WTC11 (cell line): ENCODE results near the gene CCDC3. TPM values are rescaled to one million over a fixed set of nuclear protein-coding genes. Genes with fewer than 3 reads are reported as not detected.

Experiments
- ATAC-seq: fragments of 200-7000 bp; cut with Tn5 transposase; 2 replicates; pipeline ENCODE4 v1.10.0; 2021; ENCODE audit warnings: mild to moderate bottlenecking, moderate library complexity
- Bru-seq: library from RNA; stranded (reverse); fragments of 400-500 nt; gene quantifications from one replicate; lab custom pipeline; 2021; lab: Mats Ljungman, UMichigan
- CTCF ChIA-PET: fragments of 300-600 bp; sonication (Branson Sonifier 250); formaldehyde crosslinking; loops from one replicate; lab custom pipeline; 2021; ENCODE audit warnings: antibody characterized with exemption; lab: Charles Lee
- POLR2A ChIA-PET: fragments of 350-600 bp; sonication (Branson Sonifier 250); formaldehyde crosslinking; loops from one replicate; lab custom pipeline; 2021; ENCODE audit warnings: antibody characterized with exemption; lab: Charles Lee
- DNase-seq: peaks from one replicate; pipeline ENCODE4 v3.0.0; 2021; ENCODE audit warnings: low spot score
- H3K27ac Mint-ChIP-seq: 2 replicates; pipeline ENCODE4 v1.8.0; 2021; ENCODE audit warnings: mixed read lengths
- H3K27me3 Mint-ChIP-seq: 2 replicates; pipeline ENCODE4 v1.8.0; 2021; ENCODE audit warnings: low read depth, mild to moderate bottlenecking, moderate library complexity, mixed read lengths
- H3K36me3 Mint-ChIP-seq: 2 replicates; pipeline ENCODE4 v1.8.0; 2021; ENCODE audit warnings: mixed read lengths
- H3K4me1 Mint-ChIP-seq: 2 replicates; pipeline ENCODE4 v1.8.0; 2022; ENCODE audit warnings: mixed read lengths
- H3K4me3 Mint-ChIP-seq: 2 replicates; pipeline ENCODE4 v1.8.0; 2021; ENCODE audit warnings: mild to moderate bottlenecking, moderate library complexity, mixed read lengths
- H3K9me3 Mint-ChIP-seq: 2 replicates; pipeline ENCODE4 v1.8.0; 2021; ENCODE audit warnings: mixed read lengths
- CBFB ChIP-seq: sonication (generic); formaldehyde crosslinking; IDR thresholded peaks from 2 replicates; pipeline ENCODE4 v1.8.1; 2022; ENCODE audit warnings: mild to moderate bottlenecking, low read depth, missing genetic modification reagents
- GABPB1 ChIP-seq: sonication (generic); formaldehyde crosslinking; IDR thresholded peaks from 2 replicates; pipeline ENCODE4 v1.8.1; 2023; ENCODE audit warnings: mild to moderate bottlenecking, missing genetic modification reagents
- JAZF1 ChIP-seq: fragments of 250-450 bp; sonication (Bioruptor Pico); IDR thresholded peaks from 2 replicates; pipeline ENCODE4 v1.9.0; 2021; ENCODE audit warnings: moderate library complexity, mild to moderate bottlenecking, inconsistent platforms
- KAT7 ChIP-seq: sonication (generic); formaldehyde crosslinking; IDR thresholded peaks from 2 replicates; pipeline ENCODE4 v1.8.1; 2023; ENCODE audit warnings: missing genetic modification reagents, mild to moderate bottlenecking, borderline replicate concordance
- NFE2L1 ChIP-seq: sonication (generic); formaldehyde crosslinking; IDR thresholded peaks from 2 replicates; pipeline ENCODE4 v1.8.1; 2023; ENCODE audit warnings: missing genetic modification reagents
- SMAD4 ChIP-seq: sonication (generic); formaldehyde crosslinking; IDR thresholded peaks from 2 replicates; pipeline ENCODE4 v1.8.0; 2022; ENCODE audit warnings: mild to moderate bottlenecking, missing genetic modification reagents
- TEAD1 ChIP-seq: sonication (generic); formaldehyde crosslinking; IDR thresholded peaks from 2 replicates; pipeline ENCODE4 v1.8.0; 2022; ENCODE audit warnings: mild to moderate bottlenecking, missing genetic modification reagents
- ZNF423 ChIP-seq: fragments of 250-450 bp; sonication (Bioruptor Pico); IDR thresholded peaks from 2 replicates; pipeline ENCODE4 v2.1.2; 2022; ENCODE audit warnings: mild to moderate bottlenecking, moderate library complexity
- long read RNA-seq, 3 experiments: library from RNA in 1 of 3; library from capped mRNA in 1 of 3; library from polyadenylated mRNA in 1 of 3; unstranded in 2 of 3; stranded (forward) in 1 of 3; transcript quantifications; one replicate each; pipeline ENCODE4 v2.0.0, GENCODE V29; 2021
- total RNA-seq: library from RNA; stranded (reverse); gene quantifications from 3 replicates; pipeline ENCODE4 v1.2.3, GENCODE V29; 2021
- TF ChIP-seq, protein P1 (sequence below): sonication (generic); formaldehyde crosslinking; IDR thresholded peaks from 2 replicates; pipeline ENCODE4 v1.8.0; 2022; ENCODE audit warnings: mild to moderate bottlenecking, missing genetic modification reagents
- TF ChIP-seq, protein P2 (sequence below): sonication (generic); formaldehyde crosslinking; IDR thresholded peaks from 2 replicates; pipeline ENCODE4 v1.8.1; 2023; ENCODE audit warnings: mild to moderate bottlenecking, moderate library complexity, missing genetic modification reagents
- TF ChIP-seq, protein P3 (sequence below): sonication (generic); formaldehyde crosslinking; IDR thresholded peaks from 2 replicates; pipeline ENCODE4 v1.8.1; 2022; ENCODE audit warnings: low read depth, missing genetic modification reagents, borderline replicate concordance
- TF ChIP-seq, protein P4 (sequence below): sonication (generic); formaldehyde crosslinking; IDR thresholded peaks from 2 replicates; pipeline ENCODE4 v1.8.0; 2022; ENCODE audit warnings: mild to moderate bottlenecking, missing genetic modification reagents
- TF ChIP-seq, protein P5 (sequence below): fragments of 250-450 bp; sonication (Bioruptor Pico); IDR thresholded peaks from 2 replicates; pipeline ENCODE4 v2.1.2; 2022; ENCODE audit warnings: mild to moderate bottlenecking, moderate library complexity
- TF ChIP-seq, protein P6 (sequence below): fragments of 200-600 bp; IDR thresholded peaks from 2 replicates; pipeline ENCODE4 v1.8.0; 2022; ENCODE audit warnings: antibody characterized with exemption
- TF ChIP-seq, protein P7 (sequence below): fragments of 250-450 bp; sonication (Bioruptor Pico); IDR thresholded peaks from 2 replicates; pipeline ENCODE4 v1.8.0; 2021; ENCODE audit warnings: mild to moderate bottlenecking

The CCDC3 gene
- total RNA-seq (2.1 to 3.5 TPM (median 2.7 TPM) in 3 replicates), Bru-seq, nascent RNA (percentile 31 among the genes with signal in this experiment)
- long read RNA-seq, experiment 1, transcript CCDC3-201 (3 exons, 2,731 nt), result major isoform, 15 of 17 reads
- long read RNA-seq, experiment 1, partial matches to known transcripts, result 1 of 17 reads
- long read RNA-seq, experiment 1, other reads (novel, unspliced or antisense), result 1 of 17 reads
- long read RNA-seq, experiment 2, partial matches to known transcripts, result 1 of 5 reads
- long read RNA-seq, experiment 2, other reads (novel, unspliced or antisense), result 1 of 5 reads
- long read RNA-seq, experiment 3, partial matches to known transcripts, result 1 of 4 reads
- long read RNA-seq, experiment 3, other reads (novel, unspliced or antisense), result 3 of 4 reads

DNA sequence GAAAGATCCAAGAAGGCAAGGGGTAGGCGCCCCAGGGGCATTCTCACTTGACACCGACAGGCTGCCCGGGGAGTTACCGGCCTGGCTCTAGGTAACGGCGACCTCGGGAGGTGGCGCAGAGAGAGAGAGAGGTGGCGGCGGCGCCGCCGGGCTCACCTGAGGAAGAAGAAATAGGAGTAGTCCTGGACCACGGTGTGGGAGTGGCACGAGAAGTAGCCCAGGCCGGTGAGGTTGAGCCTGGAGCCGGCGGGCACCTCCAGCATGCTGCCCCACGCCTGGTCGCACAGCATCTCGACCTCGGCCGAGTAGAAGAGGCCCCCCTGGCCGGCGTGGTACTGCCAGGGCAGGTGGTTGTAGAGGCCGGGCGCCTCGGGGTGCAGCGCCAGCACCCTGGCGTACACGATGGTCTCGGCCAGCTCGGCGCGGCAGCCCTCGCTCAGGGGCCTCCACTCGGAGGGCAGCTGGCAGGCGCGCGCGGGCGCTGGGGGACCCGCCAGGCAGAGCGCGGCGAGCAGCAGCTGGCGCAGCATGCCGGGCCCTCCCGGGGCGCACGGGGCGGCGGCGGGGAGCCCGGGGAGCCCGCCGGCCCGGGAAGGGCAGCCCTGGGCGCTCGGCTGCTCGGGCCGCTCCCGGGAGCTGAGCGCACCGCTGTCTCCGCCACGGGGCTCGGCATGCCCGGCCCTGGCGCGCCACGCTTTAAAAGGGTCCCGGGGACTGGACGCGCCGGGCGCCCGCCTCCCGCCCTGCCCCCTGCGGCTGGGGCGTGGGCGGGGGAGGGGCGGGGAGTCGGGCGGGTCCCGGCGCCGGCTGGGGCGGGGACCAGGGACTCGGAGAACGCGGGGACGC is at the start of gene CCDC3:
TSS of gene CCDC3 (minus strand) at position 673 of the 846 bp plus-strand sequence. CDS start at position 530, 143 bp downstream.
- peaks cover 54% of the 10 kb centered on the region for H3K27me3 Mint-ChIP-seq
- ATAC-seq, result peak; percentile 91

More for the DNA sequence above, at the start of gene CCDC3:
- ChIA-PET CTCF (interaction anchor here (0.9 to 2.4 kb wide), 3 partner anchors 81 to 653 kb away, joined by 3 to 6 read pairs (median 3); no protein-coding TSS in a partner anchor), POLR2A (no interaction called here)
- no peaks in the 10 kb centered on the region for H3K36me3 Mint-ChIP-seq
- peak; percentile 61 for DNase-seq
- TF ChIP-seq, protein P1, sequence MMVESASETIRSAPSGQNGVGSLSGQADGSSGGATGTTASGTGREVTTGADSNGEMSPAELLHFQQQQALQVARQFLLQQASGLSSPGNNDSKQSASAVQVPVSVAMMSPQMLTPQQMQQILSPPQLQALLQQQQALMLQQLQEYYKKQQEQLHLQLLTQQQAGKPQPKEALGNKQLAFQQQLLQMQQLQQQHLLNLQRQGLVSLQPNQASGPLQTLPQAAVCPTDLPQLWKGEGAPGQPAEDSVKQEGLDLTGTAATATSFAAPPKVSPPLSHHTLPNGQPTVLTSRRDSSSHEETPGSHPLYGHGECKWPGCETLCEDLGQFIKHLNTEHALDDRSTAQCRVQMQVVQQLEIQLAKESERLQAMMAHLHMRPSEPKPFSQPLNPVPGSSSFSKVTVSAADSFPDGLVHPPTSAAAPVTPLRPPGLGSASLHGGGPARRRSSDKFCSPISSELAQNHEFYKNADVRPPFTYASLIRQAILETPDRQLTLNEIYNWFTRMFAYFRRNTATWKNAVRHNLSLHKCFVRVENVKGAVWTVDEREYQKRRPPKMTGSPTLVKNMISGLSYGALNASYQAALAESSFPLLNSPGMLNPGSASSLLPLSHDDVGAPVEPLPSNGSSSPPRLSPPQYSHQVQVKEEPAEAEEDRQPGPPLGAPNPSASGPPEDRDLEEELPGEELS (CRISPR knock-in tag), result no peak
- TF ChIP-seq CBFB (CRISPR knock-in tag) (no peak), ZNF423 (CRISPR knock-in tag) (peak; percentile 93), JAZF1 (CRISPR knock-in tag) (no peak), GABPB1 (CRISPR knock-in tag) (no peak), KAT7 (CRISPR knock-in tag) (no peak), SMAD4 (CRISPR knock-in tag) (no peak), NFE2L1 (CRISPR knock-in tag) (no peak), TEAD1 (CRISPR knock-in tag) (no peak)
- TF ChIP-seq, protein P2, sequence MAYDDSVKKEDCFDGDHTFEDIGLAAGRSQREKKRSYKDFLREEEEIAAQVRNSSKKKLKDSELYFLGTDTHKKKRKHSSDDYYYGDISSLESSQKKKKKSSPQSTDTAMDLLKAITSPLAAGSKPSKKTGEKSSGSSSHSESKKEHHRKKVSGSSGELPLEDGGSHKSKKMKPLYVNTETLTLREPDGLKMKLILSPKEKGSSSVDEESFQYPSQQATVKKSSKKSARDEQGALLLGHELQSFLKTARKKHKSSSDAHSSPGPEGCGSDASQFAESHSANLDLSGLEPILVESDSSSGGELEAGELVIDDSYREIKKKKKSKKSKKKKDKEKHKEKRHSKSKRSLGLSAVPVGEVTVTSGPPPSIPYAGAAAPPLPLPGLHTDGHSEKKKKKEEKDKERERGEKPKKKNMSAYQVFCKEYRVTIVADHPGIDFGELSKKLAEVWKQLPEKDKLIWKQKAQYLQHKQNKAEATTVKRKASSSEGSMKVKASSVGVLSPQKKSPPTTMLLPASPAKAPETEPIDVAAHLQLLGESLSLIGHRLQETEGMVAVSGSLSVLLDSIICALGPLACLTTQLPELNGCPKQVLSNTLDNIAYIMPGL (CRISPR knock-in tag), result peak; percentile 51; the same call in 1 of the 2 replicates
- TF ChIP-seq, protein P3, sequence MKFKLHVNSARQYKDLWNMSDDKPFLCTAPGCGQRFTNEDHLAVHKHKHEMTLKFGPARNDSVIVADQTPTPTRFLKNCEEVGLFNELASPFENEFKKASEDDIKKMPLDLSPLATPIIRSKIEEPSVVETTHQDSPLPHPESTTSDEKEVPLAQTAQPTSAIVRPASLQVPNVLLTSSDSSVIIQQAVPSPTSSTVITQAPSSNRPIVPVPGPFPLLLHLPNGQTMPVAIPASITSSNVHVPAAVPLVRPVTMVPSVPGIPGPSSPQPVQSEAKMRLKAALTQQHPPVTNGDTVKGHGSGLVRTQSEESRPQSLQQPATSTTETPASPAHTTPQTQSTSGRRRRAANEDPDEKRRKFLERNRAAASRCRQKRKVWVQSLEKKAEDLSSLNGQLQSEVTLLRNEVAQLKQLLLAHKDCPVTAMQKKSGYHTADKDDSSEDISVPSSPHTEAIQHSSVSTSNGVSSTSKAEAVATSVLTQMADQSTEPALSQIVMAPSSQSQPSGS (CRISPR knock-in tag), result no peak
- TF ChIP-seq, protein P4, sequence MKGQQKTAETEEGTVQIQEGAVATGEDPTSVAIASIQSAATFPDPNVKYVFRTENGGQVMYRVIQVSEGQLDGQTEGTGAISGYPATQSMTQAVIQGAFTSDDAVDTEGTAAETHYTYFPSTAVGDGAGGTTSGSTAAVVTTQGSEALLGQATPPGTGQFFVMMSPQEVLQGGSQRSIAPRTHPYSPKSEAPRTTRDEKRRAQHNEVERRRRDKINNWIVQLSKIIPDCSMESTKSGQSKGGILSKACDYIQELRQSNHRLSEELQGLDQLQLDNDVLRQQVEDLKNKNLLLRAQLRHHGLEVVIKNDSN, result no peak
- TF ChIP-seq, protein P5, sequence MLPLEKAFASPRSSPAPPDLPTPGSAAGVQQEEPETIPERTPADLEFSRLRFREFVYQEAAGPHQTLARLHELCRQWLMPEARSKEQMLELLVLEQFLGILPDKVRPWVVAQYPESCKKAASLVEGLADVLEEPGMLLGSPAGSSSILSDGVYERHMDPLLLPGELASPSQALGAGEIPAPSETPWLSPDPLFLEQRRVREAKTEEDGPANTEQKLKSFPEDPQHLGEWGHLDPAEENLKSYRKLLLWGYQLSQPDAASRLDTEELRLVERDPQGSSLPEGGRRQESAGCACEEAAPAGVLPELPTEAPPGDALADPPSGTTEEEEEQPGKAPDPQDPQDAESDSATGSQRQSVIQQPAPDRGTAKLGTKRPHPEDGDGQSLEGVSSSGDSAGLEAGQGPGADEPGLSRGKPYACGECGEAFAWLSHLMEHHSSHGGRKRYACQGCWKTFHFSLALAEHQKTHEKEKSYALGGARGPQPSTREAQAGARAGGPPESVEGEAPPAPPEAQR (CRISPR knock-in tag), result no peak
- TF ChIP-seq, protein P6, sequence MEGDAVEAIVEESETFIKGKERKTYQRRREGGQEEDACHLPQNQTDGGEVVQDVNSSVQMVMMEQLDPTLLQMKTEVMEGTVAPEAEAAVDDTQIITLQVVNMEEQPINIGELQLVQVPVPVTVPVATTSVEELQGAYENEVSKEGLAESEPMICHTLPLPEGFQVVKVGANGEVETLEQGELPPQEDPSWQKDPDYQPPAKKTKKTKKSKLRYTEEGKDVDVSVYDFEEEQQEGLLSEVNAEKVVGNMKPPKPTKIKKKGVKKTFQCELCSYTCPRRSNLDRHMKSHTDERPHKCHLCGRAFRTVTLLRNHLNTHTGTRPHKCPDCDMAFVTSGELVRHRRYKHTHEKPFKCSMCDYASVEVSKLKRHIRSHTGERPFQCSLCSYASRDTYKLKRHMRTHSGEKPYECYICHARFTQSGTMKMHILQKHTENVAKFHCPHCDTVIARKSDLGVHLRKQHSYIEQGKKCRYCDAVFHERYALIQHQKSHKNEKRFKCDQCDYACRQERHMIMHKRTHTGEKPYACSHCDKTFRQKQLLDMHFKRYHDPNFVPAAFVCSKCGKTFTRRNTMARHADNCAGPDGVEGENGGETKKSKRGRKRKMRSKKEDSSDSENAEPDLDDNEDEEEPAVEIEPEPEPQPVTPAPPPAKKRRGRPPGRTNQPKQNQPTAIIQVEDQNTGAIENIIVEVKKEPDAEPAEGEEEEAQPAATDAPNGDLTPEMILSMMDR, result no peak
- TF ChIP-seq, protein P7, sequence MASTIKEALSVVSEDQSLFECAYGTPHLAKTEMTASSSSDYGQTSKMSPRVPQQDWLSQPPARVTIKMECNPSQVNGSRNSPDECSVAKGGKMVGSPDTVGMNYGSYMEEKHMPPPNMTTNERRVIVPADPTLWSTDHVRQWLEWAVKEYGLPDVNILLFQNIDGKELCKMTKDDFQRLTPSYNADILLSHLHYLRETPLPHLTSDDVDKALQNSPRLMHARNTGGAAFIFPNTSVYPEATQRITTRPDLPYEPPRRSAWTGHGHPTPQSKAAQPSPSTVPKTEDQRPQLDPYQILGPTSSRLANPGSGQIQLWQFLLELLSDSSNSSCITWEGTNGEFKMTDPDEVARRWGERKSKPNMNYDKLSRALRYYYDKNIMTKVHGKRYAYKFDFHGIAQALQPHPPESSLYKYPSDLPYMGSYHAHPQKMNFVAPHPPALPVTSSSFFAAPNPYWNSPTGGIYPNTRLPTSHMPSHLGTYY (CRISPR knock-in tag), result no peak
- no peak within 1 kb of the TSS for H3K27ac Mint-ChIP-seq
- H3K4me1 Mint-ChIP-seq, result peaks cover 9% of the 10 kb centered on the region
- peak within 1 kb of the TSS; percentile 78 for H3K4me3 Mint-ChIP-seq
- H3K9me3 Mint-ChIP-seq, result peaks cover 11% of the 10 kb centered on the region
